Measurements from ENCODE around the gene RNU1-2. TPM values are rescaled to one million over a fixed set of nuclear protein-coding genes. Genes with fewer than 3 reads are reported as not detected.

RNU1-2 gene
- total RNA-seq, 4 donors from 2014 or later, result under 0.01 TPM

DNA sequence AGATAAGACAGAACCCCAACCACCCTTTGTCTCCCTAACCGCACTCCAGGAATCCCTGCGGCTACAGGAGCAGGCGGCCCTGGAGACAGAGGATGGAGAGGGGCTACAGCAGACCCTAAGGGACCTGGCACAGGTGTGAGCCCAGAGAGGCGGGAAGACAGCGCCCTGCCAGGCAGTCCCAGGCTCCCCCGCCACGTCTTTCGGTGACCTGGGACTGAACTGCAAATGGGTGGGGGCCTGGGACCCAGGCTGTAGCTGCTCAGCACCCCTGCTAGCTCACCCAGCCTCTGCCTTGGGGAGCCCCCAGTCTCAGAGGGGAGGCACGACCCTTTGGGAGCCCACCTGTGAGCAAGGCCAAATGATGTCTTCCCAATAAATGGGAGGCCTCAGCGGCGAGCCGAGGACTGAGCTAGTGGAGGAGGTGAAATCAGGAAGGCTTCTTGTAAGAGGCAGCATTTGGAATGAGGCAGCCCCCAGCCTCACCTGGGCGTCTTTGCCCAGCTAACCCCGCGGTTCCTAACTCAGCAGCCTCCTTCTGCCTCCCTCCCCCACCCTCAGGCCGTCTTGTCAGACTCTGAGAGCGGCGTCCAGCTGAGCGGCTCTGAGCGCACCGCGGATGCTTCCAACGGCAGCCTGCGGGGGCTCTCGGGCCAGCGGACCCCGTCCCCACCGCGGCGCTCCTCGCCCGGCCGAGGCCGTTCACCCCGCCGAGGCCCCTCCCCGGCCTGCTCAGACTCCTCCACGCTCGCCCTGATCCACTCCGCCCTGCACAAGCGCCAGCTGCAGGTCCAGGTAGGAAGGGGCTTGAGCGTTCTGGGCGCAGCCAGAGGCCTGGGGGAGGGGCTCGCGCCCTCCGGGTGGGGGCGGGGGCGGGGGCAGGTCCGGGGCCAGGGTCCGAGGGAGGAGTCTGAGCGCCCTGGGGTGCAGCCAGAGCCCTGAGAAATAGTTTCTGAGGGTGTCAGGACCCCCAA, 42.9 kb downstream of the RNU1-2 start:
- TF ChIP-seq, protein P1, sequence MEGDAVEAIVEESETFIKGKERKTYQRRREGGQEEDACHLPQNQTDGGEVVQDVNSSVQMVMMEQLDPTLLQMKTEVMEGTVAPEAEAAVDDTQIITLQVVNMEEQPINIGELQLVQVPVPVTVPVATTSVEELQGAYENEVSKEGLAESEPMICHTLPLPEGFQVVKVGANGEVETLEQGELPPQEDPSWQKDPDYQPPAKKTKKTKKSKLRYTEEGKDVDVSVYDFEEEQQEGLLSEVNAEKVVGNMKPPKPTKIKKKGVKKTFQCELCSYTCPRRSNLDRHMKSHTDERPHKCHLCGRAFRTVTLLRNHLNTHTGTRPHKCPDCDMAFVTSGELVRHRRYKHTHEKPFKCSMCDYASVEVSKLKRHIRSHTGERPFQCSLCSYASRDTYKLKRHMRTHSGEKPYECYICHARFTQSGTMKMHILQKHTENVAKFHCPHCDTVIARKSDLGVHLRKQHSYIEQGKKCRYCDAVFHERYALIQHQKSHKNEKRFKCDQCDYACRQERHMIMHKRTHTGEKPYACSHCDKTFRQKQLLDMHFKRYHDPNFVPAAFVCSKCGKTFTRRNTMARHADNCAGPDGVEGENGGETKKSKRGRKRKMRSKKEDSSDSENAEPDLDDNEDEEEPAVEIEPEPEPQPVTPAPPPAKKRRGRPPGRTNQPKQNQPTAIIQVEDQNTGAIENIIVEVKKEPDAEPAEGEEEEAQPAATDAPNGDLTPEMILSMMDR (IDR thresholded peaks at IDR 0.05; ENCODE audit: low read depth), result no peak

DNA sequence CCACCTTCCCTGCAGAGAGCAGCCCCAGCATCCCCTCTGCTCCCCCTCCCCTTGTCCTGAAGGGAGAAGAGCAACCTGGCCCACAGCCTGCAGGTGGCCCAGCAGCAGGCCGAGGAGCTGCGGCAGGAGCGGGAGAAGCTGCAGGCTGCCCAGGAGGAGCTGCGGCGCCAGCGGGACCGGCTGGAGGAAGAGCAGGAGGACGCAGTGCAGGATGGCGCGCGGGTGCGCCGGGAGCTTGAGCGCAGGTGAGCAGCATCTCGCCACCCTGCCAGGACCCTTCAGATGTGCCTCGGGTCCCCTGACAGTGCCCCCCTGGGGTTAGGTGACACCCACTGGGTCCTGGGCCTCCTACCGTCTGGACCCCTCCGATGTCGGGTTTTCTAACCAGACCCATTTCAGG, 48.3 kb downstream of the RNU1-2 start:
- TF ChIP-seq, protein P1 (IDR thresholded peaks at IDR 0.05; ENCODE audit: low read depth), result no peak

Small RNAs within 50 kb of the gene (small RNA-seq; reads per million reads assigned to genes)
- gene MIR3675 (not detected), gene RNU1-2 (not detected), gene RNU1-5P (not detected)

Other genes starting within 250 kb of the RNU1-2 start
- gene RNU1-3, start 229.0 kb upstream of the RNU1-2 start, total RNA-seq, result under 1 TPM; under 0.01 TPM
- gene RNU1-4, start 155.5 kb upstream of the RNU1-2 start, total RNA-seq, result under 1 TPM; under 0.01 TPM
- 10 to 100 TPM in 3 of 4 donors, 1 to 10 TPM in 1; 7.7 to 32.4 (median 14.8) TPM for gene CROCC, start 26.0 kb downstream of the RNU1-2 start, total RNA-seq
- 10 to 100 TPM in 3 of 4 donors, 1 to 10 TPM in 1; 9.0 to 28.6 (median 15.0) TPM for gene MFAP2, start 84.6 kb downstream of the RNU1-2 start, total RNA-seq
- gene ATP13A2, start 115.9 kb downstream of the RNU1-2 start, total RNA-seq, result 10 to 100 TPM; 14.8 to 33.0 (median 22.5) TPM
- gene SDHB, start 158.1 kb downstream of the RNU1-2 start, total RNA-seq, result 100 to 1,000 TPM; 105 to 138 (median 121) TPM
- 1 to 10 TPM in 1 of 4 donors, under 1 TPM in 3; 0.19 to 2.9 (median 0.60) TPM for gene PADI2, start 223.5 kb downstream of the RNU1-2 start, total RNA-seq

Data from subcutaneous adipose tissue (tissue), 4 donors.